ENCODE measurements around the gene STXBP5. TPM values are rescaled to one million over a fixed set of nuclear protein-coding genes. Genes with fewer than 3 reads are reported as not detected.

The STXBP5 gene
- total RNA-seq, 1 donor from 2014 or later: 26.9 TPM

DNA sequence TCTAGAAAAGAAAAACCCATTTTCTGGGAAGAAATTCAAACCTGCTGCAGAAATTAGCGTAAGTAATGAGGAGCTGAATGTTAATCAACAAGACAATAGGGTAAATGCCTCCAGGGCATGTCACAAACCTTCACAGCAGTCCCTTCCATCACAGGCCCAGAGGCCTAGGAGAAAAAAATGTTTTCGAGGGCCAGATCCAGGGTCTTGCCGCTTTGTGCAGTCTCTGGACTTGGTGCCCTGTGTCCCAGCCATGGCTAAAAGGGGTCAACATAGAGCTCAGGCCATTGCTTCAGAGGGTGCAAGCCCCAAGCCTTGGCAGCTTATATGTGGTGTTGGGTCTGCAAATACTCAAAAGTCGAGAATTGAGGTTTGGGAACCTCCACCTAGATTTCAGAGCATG lies 99.8 kb downstream of the STXBP5 start:
- H3K9me3 Mint-ChIP-seq (ENCODE audit: unreplicated experiment): peaks cover 6% of the 10 kb centered on the region
- H3K27me3 Mint-ChIP-seq (ENCODE audit: unreplicated experiment): no peaks in the 10 kb centered on the region
- peaks cover 59% of the 10 kb centered on the region for H3K36me3 Mint-ChIP-seq (ENCODE audit: low read depth, unreplicated experiment)
- H3K27ac Mint-ChIP-seq (ENCODE audit: unreplicated experiment): no peak overlapping the region
- TF ChIP-seq, protein P1, sequence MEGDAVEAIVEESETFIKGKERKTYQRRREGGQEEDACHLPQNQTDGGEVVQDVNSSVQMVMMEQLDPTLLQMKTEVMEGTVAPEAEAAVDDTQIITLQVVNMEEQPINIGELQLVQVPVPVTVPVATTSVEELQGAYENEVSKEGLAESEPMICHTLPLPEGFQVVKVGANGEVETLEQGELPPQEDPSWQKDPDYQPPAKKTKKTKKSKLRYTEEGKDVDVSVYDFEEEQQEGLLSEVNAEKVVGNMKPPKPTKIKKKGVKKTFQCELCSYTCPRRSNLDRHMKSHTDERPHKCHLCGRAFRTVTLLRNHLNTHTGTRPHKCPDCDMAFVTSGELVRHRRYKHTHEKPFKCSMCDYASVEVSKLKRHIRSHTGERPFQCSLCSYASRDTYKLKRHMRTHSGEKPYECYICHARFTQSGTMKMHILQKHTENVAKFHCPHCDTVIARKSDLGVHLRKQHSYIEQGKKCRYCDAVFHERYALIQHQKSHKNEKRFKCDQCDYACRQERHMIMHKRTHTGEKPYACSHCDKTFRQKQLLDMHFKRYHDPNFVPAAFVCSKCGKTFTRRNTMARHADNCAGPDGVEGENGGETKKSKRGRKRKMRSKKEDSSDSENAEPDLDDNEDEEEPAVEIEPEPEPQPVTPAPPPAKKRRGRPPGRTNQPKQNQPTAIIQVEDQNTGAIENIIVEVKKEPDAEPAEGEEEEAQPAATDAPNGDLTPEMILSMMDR (IDR thresholded peaks at IDR 0.05; ENCODE audit: unreplicated experiment): no peak
- H3K4me3 Mint-ChIP-seq (ENCODE audit: unreplicated experiment): peak overlapping the region; percentile 85
- no peak for DNase-seq (ENCODE audit: low spot score)
- peaks cover 5% of the 10 kb centered on the region for H3K4me1 Mint-ChIP-seq (ENCODE audit: unreplicated experiment)

DNA sequence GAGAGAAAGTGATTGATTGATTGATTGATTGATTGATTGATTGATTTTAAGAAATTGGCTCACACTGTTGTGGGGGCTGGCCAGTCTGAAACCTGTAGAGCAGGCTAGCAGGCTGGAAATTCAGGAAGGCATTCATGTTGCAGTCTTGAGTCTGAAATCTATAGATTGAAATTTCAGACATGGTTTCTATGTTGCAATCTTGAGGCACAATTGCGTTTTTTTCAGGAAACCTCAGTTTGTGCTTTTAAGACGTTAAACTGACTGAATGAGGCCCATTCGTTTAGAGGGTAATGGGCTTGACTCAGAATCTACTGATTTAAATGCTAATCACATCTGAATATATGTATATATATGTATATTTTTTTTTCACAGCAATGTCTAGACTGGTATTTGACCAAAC lies 106.3 kb downstream of the STXBP5 start:
- H3K27ac Mint-ChIP-seq (ENCODE audit: unreplicated experiment): no peak overlapping the region
- H3K36me3 Mint-ChIP-seq (ENCODE audit: low read depth, unreplicated experiment): peaks cover 4% of the 10 kb centered on the region
- peaks cover 5% of the 10 kb centered on the region for H3K4me1 Mint-ChIP-seq (ENCODE audit: unreplicated experiment)
- TF ChIP-seq, protein P1 (IDR thresholded peaks at IDR 0.05; ENCODE audit: unreplicated experiment): no peak
- H3K4me3 Mint-ChIP-seq (ENCODE audit: unreplicated experiment): no peak overlapping the region
- no peaks in the 10 kb centered on the region for H3K27me3 Mint-ChIP-seq (ENCODE audit: unreplicated experiment)
- DNase-seq (ENCODE audit: low spot score): no peak
- H3K9me3 Mint-ChIP-seq (ENCODE audit: unreplicated experiment): no peaks in the 10 kb centered on the region

DNA sequence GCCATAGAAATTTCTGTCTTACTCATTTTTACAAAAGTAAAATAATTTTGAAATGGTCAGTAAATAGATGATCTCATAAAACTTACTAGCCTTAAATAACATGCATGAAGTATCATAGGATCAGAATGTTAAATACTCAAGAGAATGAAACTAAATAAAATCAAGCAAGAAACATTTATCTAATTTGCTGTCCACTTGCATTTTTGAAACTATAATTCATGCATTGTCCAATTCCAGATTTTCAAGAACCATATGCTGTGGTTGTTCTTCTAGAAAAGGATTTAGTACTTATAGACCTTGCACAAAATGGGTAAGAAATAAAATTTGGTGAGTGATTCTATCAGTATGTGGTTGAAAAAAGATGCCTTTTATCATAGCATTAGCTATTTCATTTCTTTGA lies 107.0 kb downstream of the STXBP5 start:
- TF ChIP-seq, protein P1 (IDR thresholded peaks at IDR 0.05; ENCODE audit: unreplicated experiment): no peak
- H3K4me1 Mint-ChIP-seq (ENCODE audit: unreplicated experiment): peaks cover 1% of the 10 kb centered on the region
- no peaks in the 10 kb centered on the region for H3K9me3 Mint-ChIP-seq (ENCODE audit: unreplicated experiment)
- H3K36me3 Mint-ChIP-seq (ENCODE audit: low read depth, unreplicated experiment): peaks cover under 1% of the 10 kb centered on the region
- DNase-seq (ENCODE audit: low spot score): no peak
- H3K4me3 Mint-ChIP-seq (ENCODE audit: unreplicated experiment): no peak overlapping the region
- no peak overlapping the region for H3K27ac Mint-ChIP-seq (ENCODE audit: unreplicated experiment)
- no peaks in the 10 kb centered on the region for H3K27me3 Mint-ChIP-seq (ENCODE audit: unreplicated experiment)

DNA sequence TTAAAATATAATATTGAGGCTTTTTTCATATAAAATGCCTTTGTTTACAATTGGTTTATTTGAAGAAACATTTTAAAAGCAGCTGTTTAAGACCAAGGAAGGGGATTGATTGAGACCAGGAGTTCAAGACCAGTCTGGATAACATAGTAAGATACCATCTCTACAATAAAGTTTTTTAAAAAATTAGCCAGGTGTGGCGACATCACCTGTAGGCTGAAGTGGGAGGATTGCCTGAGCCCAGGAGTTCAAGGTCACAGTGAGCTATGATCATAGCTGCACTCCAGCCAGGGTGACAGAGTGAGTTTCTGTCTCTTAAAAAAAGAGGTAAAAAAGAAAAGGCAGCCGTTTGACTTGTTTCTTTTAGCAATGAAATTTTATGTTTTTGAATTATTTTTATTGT lies 117.0 kb downstream of the STXBP5 start:
- TF ChIP-seq, protein P1 (IDR thresholded peaks at IDR 0.05; ENCODE audit: unreplicated experiment): no peak
- Mint-ChIP-seq H3K4me1 (ENCODE audit: unreplicated experiment) (peaks cover 11% of the 10 kb centered on the region), H3K27me3 (ENCODE audit: unreplicated experiment) (peaks cover 2% of the 10 kb centered on the region), H3K27ac (ENCODE audit: unreplicated experiment) (no peak overlapping the region), H3K9me3 (ENCODE audit: unreplicated experiment) (no peaks in the 10 kb centered on the region), H3K4me3 (ENCODE audit: unreplicated experiment) (no peak overlapping the region), H3K36me3 (ENCODE audit: low read depth, unreplicated experiment) (peaks cover 10% of the 10 kb centered on the region)
- DNase-seq (ENCODE audit: low spot score): no peak

DNA sequence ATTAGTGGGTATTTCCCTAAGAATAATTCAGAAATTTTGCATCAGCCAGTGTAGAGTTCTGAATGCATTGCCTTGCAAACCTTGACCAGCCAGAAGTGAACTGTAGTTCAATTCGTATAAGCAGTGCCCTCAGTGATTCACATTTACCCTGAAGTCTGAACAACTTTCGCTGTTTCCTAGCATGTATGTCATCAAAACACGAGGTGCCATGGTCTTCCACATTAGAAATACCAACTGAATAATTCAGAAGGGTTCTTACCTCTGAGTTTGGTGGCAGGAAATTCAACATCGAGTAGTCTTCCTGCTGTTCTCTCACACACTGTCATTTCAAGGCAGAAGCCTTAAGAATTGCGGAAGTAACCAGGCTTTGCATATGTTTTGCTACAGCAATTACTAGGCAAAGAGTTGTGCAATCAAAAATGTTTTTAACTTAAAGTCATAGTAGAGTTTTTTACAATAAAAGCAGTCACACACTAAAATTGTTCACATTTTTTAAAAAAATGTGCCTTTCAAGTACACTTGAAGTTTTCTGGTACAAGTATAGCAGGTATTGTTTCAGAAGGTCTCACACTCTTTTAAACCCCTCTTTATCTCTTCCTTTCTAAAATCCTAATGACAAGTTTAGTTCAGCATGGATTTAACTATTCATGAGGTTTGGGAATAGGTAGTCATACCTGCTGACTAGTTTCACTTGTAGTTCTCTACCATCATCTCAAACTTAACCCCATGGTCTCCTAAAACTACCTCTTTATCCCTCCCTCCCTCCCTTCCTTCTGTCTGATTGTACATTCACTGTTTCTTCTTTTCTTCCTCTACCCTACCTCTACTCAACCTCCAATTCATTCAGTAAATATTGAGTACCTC lies 118.3 kb downstream of the STXBP5 start:
- DNase-seq (ENCODE audit: low spot score): no peak
- Mint-ChIP-seq H3K9me3 (ENCODE audit: unreplicated experiment) (no peaks in the 10 kb centered on the region), H3K4me3 (ENCODE audit: unreplicated experiment) (no peak overlapping the region), H3K36me3 (ENCODE audit: low read depth, unreplicated experiment) (peaks cover 14% of the 10 kb centered on the region), H3K27ac (ENCODE audit: unreplicated experiment) (peak overlapping the region; percentile 88), H3K4me1 (ENCODE audit: unreplicated experiment) (peaks cover 11% of the 10 kb centered on the region), H3K27me3 (ENCODE audit: unreplicated experiment) (peaks cover 2% of the 10 kb centered on the region)
- TF ChIP-seq, protein P1 (IDR thresholded peaks at IDR 0.05; ENCODE audit: unreplicated experiment): no peak
